GM21515 (cell line): ENCODE data around the gene CAMTA1.

Experiments used
- ATAC-seq: cut with Tn5 transposase; IDR thresholded peaks from one replicate; pipeline ENCODE4 v1.9.1; 2021; ENCODE audit not compliant: unreplicated experiment

CAMTA1 gene

GRCh38 chr1:7265771-7266371 lies 480.6 kb downstream of the CAMTA1 start:
- no peak for ATAC-seq

- no peak for ATAC-seq
These were observed 481.3 kb downstream of the CAMTA1 start for GRCh38 chr1:7266561-7266960.

- no peak for ATAC-seq
These were observed 482.2 kb downstream of the CAMTA1 start for GRCh38 chr1:7267493-7267892.

GRCh38 chr1:7268983-7269382 lies 483.7 kb downstream of the CAMTA1 start:
- no peak for ATAC-seq

GRCh38 chr1:7269525-7269924 lies 484.3 kb downstream of the CAMTA1 start:
- no peak for ATAC-seq

GRCh38 chr1:7274256-7274655 lies 489.0 kb downstream of the CAMTA1 start:
- no peak for ATAC-seq

- ATAC-seq: no peak
These were observed 492.8 kb downstream of the CAMTA1 start for GRCh38 chr1:7278045-7278444.

- no peak for ATAC-seq
These were observed 493.8 kb downstream of the CAMTA1 start for GRCh38 chr1:7278827-7279765.

- no peak for ATAC-seq
These were observed 494.5 kb downstream of the CAMTA1 start for GRCh38 chr1:7279769-7280168.

GRCh38 chr1:7280347-7280960 lies 495.2 kb downstream of the CAMTA1 start:
- no peak for ATAC-seq

GRCh38 chr1:7281821-7282220 lies 496.6 kb downstream of the CAMTA1 start:
- ATAC-seq: no peak

GRCh38 chr1:7284839-7285435 lies 499.7 kb downstream of the CAMTA1 start:
- no peak for ATAC-seq

GRCh38 chr1:7285856-7286454 lies 500.7 kb downstream of the CAMTA1 start:
- no peak for ATAC-seq

- ATAC-seq: no peak
These were observed 501.8 kb downstream of the CAMTA1 start for GRCh38 chr1:7287013-7287412.

- ATAC-seq: no peak
These were observed 503.7 kb downstream of the CAMTA1 start for GRCh38 chr1:7288992-7289391.

- ATAC-seq: no peak
These were observed 504.4 kb downstream of the CAMTA1 start for GRCh38 chr1:7289694-7290093.

GRCh38 chr1:7290971-7291970 lies 506.0 kb downstream of the CAMTA1 start:
- ATAC-seq: no peak

- no peak for ATAC-seq
These were observed 506.9 kb downstream of the CAMTA1 start for GRCh38 chr1:7292036-7292681.

- no peak for ATAC-seq
These were observed 507.6 kb downstream of the CAMTA1 start for GRCh38 chr1:7292714-7293419.
